Measurements from ENCODE around the gene ACOT11.

ACOT11 gene

GRCh38 chr1:54585181-54586066 is 37.4 kb downstream of the ACOT11 start:
- no peak for DNase-seq (ENCODE audit: low read depth, low spot score)

DNA sequence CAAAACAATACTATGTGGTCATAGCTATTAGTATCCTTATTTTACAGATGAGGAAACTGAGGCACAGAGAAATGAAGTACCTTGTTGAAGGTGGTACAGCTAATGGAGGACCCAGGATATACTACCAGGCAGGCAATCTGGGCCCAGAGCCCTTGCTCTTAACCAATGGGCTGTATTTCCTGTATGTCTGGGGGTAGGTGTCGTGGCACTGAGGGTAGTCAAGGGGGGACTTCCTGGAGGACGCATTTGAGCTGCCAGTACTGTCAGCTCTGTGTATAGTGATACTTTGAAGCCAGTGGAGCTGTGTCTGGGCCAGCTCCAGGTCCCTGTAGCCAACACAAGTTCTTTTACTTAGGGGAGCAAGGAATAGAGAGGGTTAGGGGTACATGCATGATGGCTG is 40.3 kb downstream of the ACOT11 start:
- DNase-seq (ENCODE audit: low read depth, low spot score) = no peak

GRCh38 chr1:54591127-54591756 is 43.2 kb downstream of the ACOT11 start:
- DNase-seq (ENCODE audit: low read depth, low spot score) = no peak

- DNase-seq (ENCODE audit: low read depth, low spot score) = no peak
These were observed 45.6 kb downstream of the ACOT11 start for GRCh38 chr1:54593571-54594160.

DNA sequence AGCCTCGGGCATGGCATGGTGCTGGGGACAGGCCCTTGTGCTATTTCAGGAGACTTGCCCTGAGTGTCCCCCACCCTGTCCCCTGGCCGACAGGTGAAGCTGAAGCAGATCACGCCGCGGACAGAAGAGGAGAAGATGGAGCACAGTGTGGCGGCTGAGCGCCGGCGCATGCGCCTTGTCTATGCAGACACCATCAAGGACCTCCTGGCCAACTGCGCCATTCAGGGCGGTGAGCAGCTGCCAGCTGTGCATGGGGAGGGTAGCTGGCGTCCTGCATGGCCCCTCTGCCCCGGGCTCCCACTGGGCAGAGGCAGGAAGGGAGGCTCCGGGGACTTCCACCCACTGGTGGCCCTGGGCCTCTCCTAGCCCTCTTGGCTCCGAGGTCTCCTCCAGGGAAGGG is 46.4 kb downstream of the ACOT11 start:
- no peak for DNase-seq (ENCODE audit: low read depth, low spot score)

- no peak for DNase-seq (ENCODE audit: low read depth, low spot score)
These were observed 48.0 kb downstream of the ACOT11 start for GRCh38 chr1:54595956-54596498.

- no peak for DNase-seq (ENCODE audit: low read depth, low spot score)
These were observed 48.7 kb downstream of the ACOT11 start for GRCh38 chr1:54596756-54597155.

DNA sequence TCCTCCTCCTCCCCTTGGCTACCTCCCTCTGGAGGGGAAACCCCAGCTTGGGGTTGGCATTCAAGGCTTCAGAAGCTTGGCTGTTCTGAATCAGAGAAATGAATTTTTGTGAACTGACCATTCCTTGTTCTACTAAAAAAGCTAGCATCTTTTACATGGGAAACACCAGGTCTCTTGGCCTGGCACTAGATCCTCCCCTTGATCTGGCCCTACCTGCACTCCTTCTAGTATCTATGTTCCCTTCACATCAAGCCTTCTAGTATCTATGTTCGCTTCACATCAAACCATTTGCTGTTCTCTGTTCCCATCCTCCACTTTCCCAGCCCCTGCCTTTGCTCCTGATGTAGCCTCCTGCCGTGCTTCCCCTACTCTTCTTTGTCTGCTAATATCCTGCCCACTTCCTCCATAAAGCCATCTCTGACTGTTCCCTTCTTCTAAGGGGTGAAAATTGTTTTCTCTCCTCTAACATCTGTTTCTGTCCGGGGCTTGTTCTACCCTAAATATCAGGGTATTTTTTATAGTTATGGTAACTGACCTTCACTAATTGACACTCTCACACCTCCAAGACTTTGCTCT is 49.5 kb downstream of the ACOT11 start:
- DNase-seq (ENCODE audit: low read depth, low spot score) = no peak

- no peak for DNase-seq (ENCODE audit: low read depth, low spot score)
These were observed 51.3 kb downstream of the ACOT11 start for GRCh38 chr1:54599211-54599823.

- no peak for DNase-seq (ENCODE audit: low read depth, low spot score)
These were observed 53.1 kb downstream of the ACOT11 start for GRCh38 chr1:54600947-54601721.

- DNase-seq (ENCODE audit: low read depth, low spot score) = no peak
These were observed 53.7 kb downstream of the ACOT11 start for GRCh38 chr1:54601730-54602129.

- DNase-seq (ENCODE audit: low read depth, low spot score) = no peak
These were observed 54.5 kb downstream of the ACOT11 start for GRCh38 chr1:54602554-54602953.

DNA sequence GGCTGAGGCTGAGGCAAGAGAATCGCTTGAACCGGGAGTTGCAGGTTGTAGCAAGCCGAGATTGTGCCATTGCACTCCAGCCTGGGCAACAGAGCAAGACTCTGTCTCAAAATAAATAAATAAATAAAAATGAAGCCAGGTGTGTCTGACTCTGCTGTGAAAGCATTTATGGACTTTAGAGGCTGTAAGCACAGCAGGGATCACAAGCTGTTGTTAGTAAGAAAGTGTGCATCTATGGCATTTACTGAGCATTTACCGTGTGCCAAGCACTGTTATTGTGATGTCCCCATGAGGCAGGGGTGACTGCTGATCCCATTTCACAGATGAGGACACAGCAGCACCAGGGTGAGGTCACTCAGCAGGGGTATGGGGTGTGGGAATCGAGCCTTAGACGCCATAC is 55.2 kb downstream of the ACOT11 start:
- no peak for DNase-seq (ENCODE audit: low read depth, low spot score)

DNA sequence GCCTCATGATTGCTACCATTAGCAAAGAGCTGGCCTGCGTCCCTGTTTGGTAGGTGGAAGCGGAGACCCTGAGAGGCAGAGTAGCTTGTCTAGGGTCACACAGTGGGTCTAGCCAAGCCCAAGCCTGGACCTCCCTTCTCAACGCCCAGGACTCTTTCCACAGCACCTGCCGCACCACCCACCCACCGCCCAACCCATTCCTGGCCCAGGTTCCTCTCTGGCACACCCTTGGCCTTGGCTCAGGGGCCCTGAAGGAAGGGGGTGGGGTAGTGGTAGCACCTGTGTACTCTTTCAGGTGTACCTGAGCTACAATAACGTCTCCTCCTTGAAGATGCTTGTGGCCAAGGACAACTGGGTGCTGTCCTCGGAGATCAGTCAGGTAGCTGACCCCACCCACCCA is 56.0 kb downstream of the ACOT11 start:
- DNase-seq (ENCODE audit: low read depth, low spot score) = no peak

DNA sequence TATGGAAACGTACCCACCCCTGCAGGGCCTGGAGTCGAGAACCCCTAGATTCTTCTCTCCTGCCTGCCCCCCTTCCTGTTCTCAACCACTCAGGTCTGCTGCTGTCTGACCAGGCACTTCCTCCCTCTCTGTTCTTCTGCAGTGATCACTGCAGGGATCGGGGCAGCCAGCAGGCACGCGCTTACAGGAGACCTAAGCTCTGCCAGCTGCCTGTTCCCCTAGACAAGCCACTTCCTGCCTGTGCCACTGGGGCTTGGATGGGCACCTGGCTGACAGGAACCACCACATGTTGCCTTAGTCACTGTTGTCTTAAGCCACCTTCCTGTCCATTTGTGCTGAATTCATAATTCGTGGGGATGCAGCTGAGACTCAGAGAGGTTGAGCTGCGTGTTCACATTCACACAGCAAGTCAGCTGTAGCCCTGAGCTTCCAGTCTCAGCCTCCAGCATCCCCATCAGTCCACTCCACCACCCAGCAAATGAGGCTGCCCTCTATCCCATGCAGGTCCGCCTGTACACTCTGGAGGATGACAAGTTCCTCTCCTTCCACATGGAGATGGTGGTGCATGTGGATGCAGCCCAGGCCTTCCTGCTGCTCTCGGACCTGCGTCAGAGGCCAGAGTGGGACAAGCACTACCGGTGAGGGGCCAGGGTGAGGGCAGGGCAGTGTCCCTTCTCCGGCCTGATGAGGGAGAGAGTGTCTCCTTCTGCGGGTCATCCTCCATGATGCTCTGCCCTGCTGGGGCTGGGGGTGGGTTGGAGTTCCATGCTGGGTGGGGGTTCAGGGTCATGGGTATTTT is 56.7 kb downstream of the ACOT11 start:
- DNase-seq (ENCODE audit: low read depth, low spot score) = no peak

DNA sequence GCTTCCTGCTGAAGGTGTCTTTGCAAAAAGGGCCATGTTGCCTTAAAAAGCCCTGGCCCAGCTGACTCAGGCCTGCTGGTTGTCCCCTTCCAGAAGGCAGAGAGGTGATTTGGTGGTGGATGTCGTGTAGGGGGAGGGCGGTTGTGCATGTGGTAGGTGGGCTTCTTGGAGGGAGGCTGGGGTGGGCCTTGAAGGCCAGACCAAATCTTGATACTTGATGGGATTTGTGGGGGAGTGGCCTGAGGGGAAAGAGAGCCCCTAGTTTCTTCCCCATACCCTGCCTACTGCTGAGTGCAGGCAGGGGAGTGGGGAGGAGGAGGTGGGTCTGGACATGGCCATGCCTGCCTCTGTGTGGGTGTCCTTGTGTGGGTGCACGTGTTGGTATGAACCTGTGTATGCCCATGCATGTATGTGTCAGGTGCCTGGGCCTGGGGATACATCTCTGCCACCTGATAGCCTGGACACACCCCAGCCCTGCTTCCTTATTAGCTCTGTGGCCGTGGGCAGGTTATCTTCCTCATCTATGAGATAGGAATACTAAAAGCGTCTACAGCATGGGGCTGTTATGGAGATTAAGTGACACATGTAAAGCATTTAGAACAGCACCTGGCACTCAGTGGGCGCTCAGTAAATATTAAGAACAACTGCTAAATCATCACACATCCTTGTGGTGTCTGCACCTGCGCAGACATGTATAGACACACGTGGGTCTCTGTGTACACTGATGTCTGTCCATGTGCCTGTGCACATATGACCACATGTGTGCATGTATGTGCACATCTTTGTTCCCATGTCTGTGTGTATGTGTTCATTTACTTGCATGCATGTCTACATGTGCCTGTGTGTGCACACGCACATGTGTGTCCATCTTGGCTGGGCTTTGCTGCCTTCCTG is 58.3 kb downstream of the ACOT11 start:
- no peak for DNase-seq (ENCODE audit: low read depth, low spot score)

GRCh38 chr1:54606990-54607325 is 58.9 kb downstream of the ACOT11 start:
- no peak for DNase-seq (ENCODE audit: low read depth, low spot score)

DNA sequence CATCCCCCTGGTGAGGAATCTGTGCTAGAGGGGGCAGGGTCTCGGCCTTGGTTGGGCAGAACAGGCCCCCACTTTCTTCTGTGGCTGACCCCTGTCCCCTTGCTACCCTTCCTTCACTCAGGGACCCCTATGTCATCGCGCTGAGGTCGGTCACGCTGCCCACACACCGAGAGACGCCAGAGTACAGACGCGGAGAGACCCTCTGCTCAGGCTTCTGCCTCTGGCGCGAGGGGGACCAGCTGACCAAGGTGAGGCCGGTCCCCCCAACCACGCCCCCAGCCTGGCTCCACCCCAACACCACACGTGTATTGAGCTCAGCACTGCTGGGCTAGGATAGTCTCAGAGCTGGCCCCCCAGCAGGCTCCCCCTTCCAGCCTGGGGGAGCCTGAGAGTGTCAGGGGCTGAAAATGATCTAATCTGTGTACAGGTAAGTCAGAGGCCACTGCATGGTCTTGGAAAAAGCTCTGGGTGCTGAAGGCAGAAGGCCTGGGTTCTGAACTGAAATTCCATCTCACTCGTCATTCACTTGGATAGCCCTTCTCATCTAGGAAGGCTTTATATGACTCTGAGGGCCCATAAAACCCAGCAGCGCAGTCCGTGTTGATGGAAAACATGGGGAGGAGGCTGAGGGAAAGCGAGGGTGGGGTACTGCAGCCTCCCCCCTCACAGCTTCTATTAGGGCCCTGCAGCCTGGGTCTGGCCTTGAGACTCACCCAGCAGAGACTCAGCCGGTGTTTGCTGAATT is 60.0 kb downstream of the ACOT11 start:
- no peak for DNase-seq (ENCODE audit: low read depth, low spot score)
